HG03571 (cell line): ENCODE data around the gene RRP7A.
"Not testable (repeated sequence)": the region's sequence is repeated elsewhere in the genome, so short reads cannot be mapped to it uniquely, and the experiment has no call there.

ENCODE experiments used
- ATAC-seq: cut with Tn5 transposase; IDR thresholded peaks from one replicate; pipeline ENCODE4 v1.9.1; 2021; ENCODE audit not compliant: unreplicated experiment

The RRP7A gene

GRCh38 chr22:42519525-42520401 is at the start of gene RRP7A:
TSS of gene RRP7A (minus strand) at chr22:42519796. CDS start at chr22:42519786, 10 bp downstream.
- peak; percentile 60 for ATAC-seq

- not testable (repeated sequence) for ATAC-seq
Observed at GRCh38 chr22:42567950-42568349, 48.4 kb upstream of the RRP7A start.

GRCh38 chr22:42565956-42566355 is 46.4 kb upstream of the RRP7A start:
- no peak for ATAC-seq

- no peak for ATAC-seq
Observed at GRCh38 chr22:42564699-42565098, 45.1 kb upstream of the RRP7A start.

- not testable (repeated sequence) for ATAC-seq
Observed at GRCh38 chr22:42563943-42564342, 44.3 kb upstream of the RRP7A start.

- no peak for ATAC-seq
Observed at GRCh38 chr22:42562684-42563083, 43.1 kb upstream of the RRP7A start.

GRCh38 chr22:42562279-42562678 is 42.7 kb upstream of the RRP7A start:
- no peak for ATAC-seq

GRCh38 chr22:42561856-42562255 is 42.3 kb upstream of the RRP7A start:
- no peak for ATAC-seq

GRCh38 chr22:42560781-42561180 is 41.2 kb upstream of the RRP7A start:
- no peak for ATAC-seq

- ATAC-seq: no peak
Observed at GRCh38 chr22:42560381-42560780, 40.8 kb upstream of the RRP7A start.

GRCh38 chr22:42553475-42554361 is 34.1 kb upstream of the RRP7A start, which contains the start of gene SERHL2:
TSS of gene SERHL2 (plus strand) at chr22:42553956. CDS start at chr22:42554021, 65 bp downstream.
- no peak for ATAC-seq

GRCh38 chr22:42552294-42552647 is 32.7 kb upstream of the RRP7A start:
- ATAC-seq: not testable (repeated sequence)

- no peak for ATAC-seq
Observed at GRCh38 chr22:42549331-42550060, 29.9 kb upstream of the RRP7A start.

- ATAC-seq: no peak
Observed at GRCh38 chr22:42548597-42549330, 29.2 kb upstream of the RRP7A start.

- ATAC-seq: not testable (repeated sequence)
Observed at GRCh38 chr22:42548126-42548525, 28.5 kb upstream of the RRP7A start.

- ATAC-seq: no peak
Observed at GRCh38 chr22:42547562-42547961, 28.0 kb upstream of the RRP7A start.

- ATAC-seq: no peak
Observed at GRCh38 chr22:42544686-42545085, 25.1 kb upstream of the RRP7A start.

- not testable (repeated sequence) for ATAC-seq
Observed at GRCh38 chr22:42539236-42539771, 19.7 kb upstream of the RRP7A start.

- ATAC-seq: peak; percentile 53
Observed at GRCh38 chr22:42537199-42537831, 17.7 kb upstream of the RRP7A start.

GRCh38 chr22:42536634-42537033 is 17.0 kb upstream of the RRP7A start:
- not testable (repeated sequence) for ATAC-seq
